Gastroesophageal sphincter (tissue), 3 donors: ENCODE data around the gene ACADVL.

Experiments used
- POLR2A ChIP-seq, 2 donors: fragments of 450-650 bp; IDR thresholded peaks; one replicate each; pipeline ENCODE4 v1.6.1; 2017; ENCODE audit warnings: antibody characterized with exemption in 2 of 2, mild to moderate bottlenecking in 2 of 2, moderate library complexity in 1 of 2
- POLR2AphosphoS5 ChIP-seq: sonication (generic); formaldehyde crosslinking; IDR thresholded peaks from one replicate; pipeline ENCODE4 v1.6.1; 2017; ENCODE audit warnings: antibody characterized with exemption
- TF ChIP-seq, protein P1 (sequence below), 4 experiments: fragments of 200-600 bp in 2 of 4; fragments of 450-650 bp in 2 of 4; sonication (generic) in 1 of 4; IDR thresholded peaks; one replicate each; pipeline ENCODE4 v1.5.1; 2017 to 2019; ENCODE audit warnings: antibody characterized with exemption in 4 of 4, mild to moderate bottlenecking in 2 of 4, moderate library complexity in 2 of 4

DNA sequence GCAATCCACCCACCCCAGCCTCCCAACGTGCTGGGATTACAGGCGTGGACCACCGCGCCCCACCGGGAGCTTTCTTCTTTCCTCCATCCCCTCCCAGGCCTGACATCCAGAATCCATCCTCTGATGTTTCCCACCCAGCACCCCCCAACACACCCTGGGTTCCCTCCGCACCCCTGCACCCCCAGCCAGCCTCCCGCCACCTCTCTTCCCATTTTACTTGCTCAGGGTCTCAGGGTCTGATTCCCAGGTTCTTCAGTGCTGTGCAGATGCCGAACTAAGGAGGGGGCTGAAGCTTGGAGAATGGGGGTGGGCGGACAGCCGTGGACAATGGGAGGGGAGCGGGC, 40.8 kb upstream of the ACADVL start:
- no peak for TF ChIP-seq POLR2A (IDR thresholded peaks at IDR 0.05)
- TF ChIP-seq, protein P1, sequence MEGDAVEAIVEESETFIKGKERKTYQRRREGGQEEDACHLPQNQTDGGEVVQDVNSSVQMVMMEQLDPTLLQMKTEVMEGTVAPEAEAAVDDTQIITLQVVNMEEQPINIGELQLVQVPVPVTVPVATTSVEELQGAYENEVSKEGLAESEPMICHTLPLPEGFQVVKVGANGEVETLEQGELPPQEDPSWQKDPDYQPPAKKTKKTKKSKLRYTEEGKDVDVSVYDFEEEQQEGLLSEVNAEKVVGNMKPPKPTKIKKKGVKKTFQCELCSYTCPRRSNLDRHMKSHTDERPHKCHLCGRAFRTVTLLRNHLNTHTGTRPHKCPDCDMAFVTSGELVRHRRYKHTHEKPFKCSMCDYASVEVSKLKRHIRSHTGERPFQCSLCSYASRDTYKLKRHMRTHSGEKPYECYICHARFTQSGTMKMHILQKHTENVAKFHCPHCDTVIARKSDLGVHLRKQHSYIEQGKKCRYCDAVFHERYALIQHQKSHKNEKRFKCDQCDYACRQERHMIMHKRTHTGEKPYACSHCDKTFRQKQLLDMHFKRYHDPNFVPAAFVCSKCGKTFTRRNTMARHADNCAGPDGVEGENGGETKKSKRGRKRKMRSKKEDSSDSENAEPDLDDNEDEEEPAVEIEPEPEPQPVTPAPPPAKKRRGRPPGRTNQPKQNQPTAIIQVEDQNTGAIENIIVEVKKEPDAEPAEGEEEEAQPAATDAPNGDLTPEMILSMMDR (IDR thresholded peaks at IDR 0.05) = no peak
- TF ChIP-seq POLR2AphosphoS5 = no peak
